A549 (cell line): Measurements from ENCODE around the gene TBC1D4.

Experiments
- EHMT2 ChIP-seq: fragments of 200-600 bp; sonication (generic); IDR thresholded peaks from 2 replicates; pipeline ENCODE4 v1.6.1; 2016; ENCODE audit warnings: antibody characterized with exemption, low read depth, mild to moderate bottlenecking, moderate library complexity
- HOXB5 ChIP-seq: fragments of 250-450 bp; sonication (Bioruptor Pico); IDR thresholded peaks from 2 replicates; pipeline ENCODE4 v1.5.0; 2020; ENCODE audit warnings: mild to moderate bottlenecking, moderate library complexity
- JUN ChIP-seq, 2 experiments: fragments of >200 bp; sonication (Bioruptor Twin); formaldehyde crosslinking; IDR thresholded peaks; 2 replicates in 1 of 2; 3 replicates in 1 of 2; pipeline ENCODE4 v1.6.1; 2016 to 2017
- NFE2L2 ChIP-seq: fragments of 150-350 bp; conservative IDR thresholded peaks from 2 replicates; pipeline ENCODE4 v1.6.1; 2014; ENCODE audit warnings: low read length
- POLR2A ChIP-seq: IDR thresholded peaks from 2 replicates; pipeline ENCODE4 v1.6.1; 2012; ENCODE audit warnings: mild to moderate bottlenecking, low read length
- TP53 ChIP-seq: fragments of 250-450 bp; sonication (Bioruptor Pico); IDR thresholded peaks from 2 replicates; pipeline ENCODE4 v1.5.0; 2021; ENCODE audit warnings: mild to moderate bottlenecking, moderate library complexity
- ZC3H11A ChIP-seq: fragments of 450-650 bp; IDR thresholded peaks from 2 replicates; pipeline ENCODE4 v1.6.1; 2014; ENCODE audit warnings: antibody characterized with exemption, mild to moderate bottlenecking
- ZFP36 ChIP-seq: fragments of 450-650 bp; IDR thresholded peaks from 2 replicates; pipeline ENCODE4 v1.6.1; 2014; ENCODE audit warnings: borderline replicate concordance; ENCODE audit not compliant: partially characterized antibody
- ZNF302 ChIP-seq: fragments of 250-450 bp; sonication (Bioruptor Pico); IDR thresholded peaks from 2 replicates; pipeline ENCODE4 v1.9.0; 2021; ENCODE audit warnings: inconsistent platforms, mild to moderate bottlenecking, moderate library complexity
- TF ChIP-seq, protein P1 (sequence below): fragments of >200 bp; sonication (Bioruptor Twin); formaldehyde crosslinking; IDR thresholded peaks from 3 replicates; pipeline ENCODE4 v1.5.1; 2016
- TF ChIP-seq, protein P2 (sequence below): IDR thresholded peaks from 2 replicates; pipeline ENCODE4 v1.6.1; 2012

DNA sequence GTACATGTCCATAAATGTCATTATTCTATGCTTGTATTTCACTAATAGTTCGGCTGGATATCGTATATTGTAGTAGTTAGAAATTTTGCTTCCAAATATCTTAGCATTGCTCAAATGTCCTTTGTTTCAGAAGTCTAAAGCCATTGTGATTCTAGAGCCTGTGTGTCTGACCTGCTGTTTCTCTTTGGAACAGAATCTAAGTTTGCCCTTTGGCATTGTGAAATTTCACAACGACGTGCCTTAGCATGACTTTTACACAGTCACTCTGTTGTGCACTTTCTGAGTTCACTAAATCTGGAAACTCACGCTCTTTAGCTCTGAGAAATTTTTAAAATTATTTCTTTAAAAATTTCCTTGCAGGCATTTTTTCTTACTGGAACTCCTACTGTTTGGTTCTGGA is 152.2 kb downstream of the TBC1D4 start:
- TF ChIP-seq POLR2A (no peak), JUN (IDR thresholded peaks at IDR 0.05) (no peak), ZC3H11A (no peak), TP53 (CRISPR knock-in tag) (no peak), NFE2L2 (no peak), ZFP36 (no peak), EHMT2 (no peak), ZNF302 (CRISPR knock-in tag) (no peak), HOXB5 (CRISPR knock-in tag) (no peak)
- TF ChIP-seq, protein P1, sequence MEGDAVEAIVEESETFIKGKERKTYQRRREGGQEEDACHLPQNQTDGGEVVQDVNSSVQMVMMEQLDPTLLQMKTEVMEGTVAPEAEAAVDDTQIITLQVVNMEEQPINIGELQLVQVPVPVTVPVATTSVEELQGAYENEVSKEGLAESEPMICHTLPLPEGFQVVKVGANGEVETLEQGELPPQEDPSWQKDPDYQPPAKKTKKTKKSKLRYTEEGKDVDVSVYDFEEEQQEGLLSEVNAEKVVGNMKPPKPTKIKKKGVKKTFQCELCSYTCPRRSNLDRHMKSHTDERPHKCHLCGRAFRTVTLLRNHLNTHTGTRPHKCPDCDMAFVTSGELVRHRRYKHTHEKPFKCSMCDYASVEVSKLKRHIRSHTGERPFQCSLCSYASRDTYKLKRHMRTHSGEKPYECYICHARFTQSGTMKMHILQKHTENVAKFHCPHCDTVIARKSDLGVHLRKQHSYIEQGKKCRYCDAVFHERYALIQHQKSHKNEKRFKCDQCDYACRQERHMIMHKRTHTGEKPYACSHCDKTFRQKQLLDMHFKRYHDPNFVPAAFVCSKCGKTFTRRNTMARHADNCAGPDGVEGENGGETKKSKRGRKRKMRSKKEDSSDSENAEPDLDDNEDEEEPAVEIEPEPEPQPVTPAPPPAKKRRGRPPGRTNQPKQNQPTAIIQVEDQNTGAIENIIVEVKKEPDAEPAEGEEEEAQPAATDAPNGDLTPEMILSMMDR = no peak
- TF ChIP-seq, protein P2, sequence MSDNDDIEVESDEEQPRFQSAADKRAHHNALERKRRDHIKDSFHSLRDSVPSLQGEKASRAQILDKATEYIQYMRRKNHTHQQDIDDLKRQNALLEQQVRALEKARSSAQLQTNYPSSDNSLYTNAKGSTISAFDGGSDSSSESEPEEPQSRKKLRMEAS = no peak
